HL-60/S4 treated with phorbol 12-myristate 13-acetate at 8.2 ng/mL for 4 days and 3 days (cell line): Measurements from ENCODE around the gene ABCG8.

ENCODE experiments used
- in situ Hi-C: fragments of 300-500 bp; cut with MboI; formaldehyde crosslinking; loops from 2 replicates; pipeline ENCODE4 v1.15.0; 2022; ENCODE audit warnings: low sequenced_read_pairs

ABCG8 gene

GRCh38 chr2:43825841-43826240 is 12.9 kb upstream of the ABCG8 start:
- in situ Hi-C loops = no loop called here

GRCh38 chr2:43826305-43827250 is 12.2 kb upstream of the ABCG8 start:
- in situ Hi-C loops = no loop called here

GRCh38 chr2:43831543-43832294 is 7.1 kb upstream of the ABCG8 start:
- in situ Hi-C loops = no loop called here

- in situ Hi-C loops = no loop called here
Observed at GRCh38 chr2:43832457-43832856, 6.3 kb upstream of the ABCG8 start.

GRCh38 chr2:43837033-43837432 is 1.7 kb upstream of the ABCG8 start:
- in situ Hi-C loops = no loop called here

GRCh38 chr2:43837831-43838559 is 776 bp upstream of the ABCG8 start:
- in situ Hi-C loops = no loop called here

- in situ Hi-C loops = no loop called here
Observed at GRCh38 chr2:43839776-43840564, 1.2 kb downstream of the ABCG8 start.

- in situ Hi-C loops = no loop called here
Observed at GRCh38 chr2:43840965-43841364, 2.2 kb downstream of the ABCG8 start.

- in situ Hi-C loops = no loop called here
Observed at GRCh38 chr2:43841949-43842865, 3.4 kb downstream of the ABCG8 start.

- in situ Hi-C loops = no loop called here
Observed at GRCh38 chr2:43842866-43843226, 4.1 kb downstream of the ABCG8 start.

GRCh38 chr2:43845181-43845580 is 6.4 kb downstream of the ABCG8 start:
- in situ Hi-C loops = no loop called here

- in situ Hi-C loops = no loop called here
Observed at GRCh38 chr2:43846140-43846793, 7.5 kb downstream of the ABCG8 start.

GRCh38 chr2:43848214-43848613 is 9.4 kb downstream of the ABCG8 start:
- in situ Hi-C loops = no loop called here

GRCh38 chr2:43851011-43851980 is 12.5 kb downstream of the ABCG8 start:
- in situ Hi-C loops = no loop called here

GRCh38 chr2:43852196-43852730 is 13.5 kb downstream of the ABCG8 start:
- in situ Hi-C loops = no loop called here

- in situ Hi-C loops = no loop called here
Observed at GRCh38 chr2:43853141-43854081, 14.6 kb downstream of the ABCG8 start.

GRCh38 chr2:43854671-43855070 is 15.9 kb downstream of the ABCG8 start:
- in situ Hi-C loops = no loop called here
